Stimulated activated CD8-positive, alpha-beta memory T cell treated with anti-CD3 and anti-CD28 coated beads, Interleukin-12 subunit alpha, Interleukin-12 subunit beta, amount 100 ng/mL, for 24 hours (primary cell): ENCODE results near the gene PGAP2.
"Not testable (repeated sequence)": the region's sequence is repeated elsewhere in the genome, so short reads cannot be mapped to it uniquely, and the experiment has no call there.

Source experiments
- DNase-seq: peaks from one replicate; pipeline ENCODE4 v3.0.0-alpha.2; 2020; ENCODE audit errors: extremely low read depth

The PGAP2 gene

DNA sequence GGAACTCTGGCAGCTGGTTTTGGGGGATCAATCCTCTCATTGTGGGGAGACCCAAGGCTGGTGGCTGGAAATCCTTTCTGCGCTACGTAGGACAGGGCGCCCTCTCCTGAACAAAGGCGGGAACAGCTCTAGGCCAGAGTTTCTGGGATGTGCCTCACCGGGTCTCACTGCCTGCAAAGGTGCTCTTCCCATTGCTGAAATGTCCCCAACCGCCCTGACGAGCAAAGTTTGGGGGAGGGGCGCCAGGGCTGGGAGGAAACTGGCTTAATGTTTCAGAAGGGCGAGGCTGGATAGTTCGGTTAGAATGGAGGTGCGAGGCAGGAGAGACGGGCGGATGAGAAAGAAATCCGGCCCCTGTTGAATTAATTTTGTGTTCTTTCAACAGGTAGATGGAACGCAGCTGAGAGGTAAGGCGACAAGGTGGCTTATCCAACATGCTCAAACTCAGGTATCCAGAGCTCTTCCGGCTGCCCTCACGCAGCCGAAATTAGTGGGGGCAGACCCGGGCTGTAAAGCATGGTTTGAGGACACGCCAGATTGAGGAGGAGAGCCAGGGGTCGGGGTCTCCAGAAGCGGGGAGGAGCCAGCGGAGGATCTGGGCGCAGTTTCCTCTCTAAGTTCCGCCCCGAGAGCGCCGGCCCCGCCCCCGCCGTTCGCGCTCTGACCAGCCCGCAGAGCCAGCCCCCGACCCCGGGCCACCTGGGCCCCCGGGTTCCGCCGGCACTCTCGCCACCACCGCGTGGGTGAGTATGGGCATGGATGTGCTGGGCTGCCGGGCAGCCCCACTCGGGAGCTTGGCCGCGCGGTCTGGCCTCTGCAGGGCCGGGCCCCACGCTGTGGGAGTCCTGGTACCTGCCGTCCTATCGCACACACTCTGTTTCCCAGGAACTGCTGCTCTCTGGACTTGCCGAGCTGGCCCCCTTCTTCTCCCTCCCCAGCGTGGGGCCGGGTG, at the start of gene PGAP2:
TSS of gene PGAP2 (plus strand) at position 652 of the 952 bp plus-strand sequence. CDS start 2,700 bp downstream, outside the sequence.
- peak; percentile 21 for DNase-seq

DNA sequence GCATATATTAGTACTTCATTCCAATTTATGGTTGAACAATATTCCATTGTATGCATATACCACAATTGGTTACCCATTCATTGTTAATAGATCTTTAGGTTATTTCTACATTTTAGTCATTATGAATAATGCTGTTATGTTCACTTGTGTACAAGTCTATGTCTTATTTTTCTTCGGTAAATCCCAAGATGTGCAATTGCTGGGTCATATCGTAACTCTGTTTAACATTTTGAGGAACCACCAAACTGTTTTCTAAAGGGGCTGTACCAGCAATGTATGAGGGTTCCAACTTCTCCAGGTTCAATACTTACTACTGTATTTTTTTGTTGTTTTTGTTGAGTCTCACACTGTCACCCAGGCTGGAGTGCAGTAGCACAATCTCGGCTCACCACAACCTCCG, 44.1 kb upstream of the PGAP2 start:
- DNase-seq = no peak

DNA sequence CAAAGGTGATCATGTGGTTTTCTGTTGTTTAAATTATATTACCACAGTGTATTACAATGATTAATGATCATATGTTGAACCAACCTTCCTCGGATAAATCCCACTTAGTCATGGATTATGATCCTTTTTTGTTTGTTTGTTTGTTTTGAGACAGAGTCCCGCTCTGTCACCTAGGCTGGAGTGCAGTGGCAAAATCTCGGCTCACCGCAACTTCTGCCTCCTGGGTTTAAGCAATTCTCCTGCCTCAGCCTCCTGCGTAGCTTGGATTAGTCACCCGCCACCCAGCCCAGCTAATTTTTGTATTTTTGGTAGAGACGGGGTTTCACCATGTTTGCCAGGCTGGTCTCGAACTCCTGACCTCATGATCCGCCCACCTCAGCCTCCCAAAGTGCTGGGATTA, 41.5 kb upstream of the PGAP2 start:
- not testable (repeated sequence) for DNase-seq

DNA sequence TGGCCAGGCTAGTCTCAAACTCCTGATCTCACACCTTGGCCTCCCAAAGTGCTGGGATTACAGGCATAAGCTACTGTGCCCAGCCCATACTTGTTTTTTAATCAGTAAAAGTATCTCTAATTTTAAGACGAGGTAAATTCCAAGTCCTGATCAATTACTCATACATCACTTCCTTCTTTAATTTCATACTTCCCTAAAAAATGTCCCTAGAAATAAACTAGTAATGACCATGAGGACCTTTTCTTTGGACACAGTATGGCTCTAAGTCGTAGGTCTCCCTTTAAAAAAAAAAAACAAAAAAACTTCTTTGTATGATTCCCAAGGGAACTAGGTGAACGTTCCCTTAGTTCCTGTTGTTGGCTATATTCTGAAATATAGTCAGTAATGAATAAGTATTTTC, 40.8 kb upstream of the PGAP2 start:
- no peak for DNase-seq

DNA sequence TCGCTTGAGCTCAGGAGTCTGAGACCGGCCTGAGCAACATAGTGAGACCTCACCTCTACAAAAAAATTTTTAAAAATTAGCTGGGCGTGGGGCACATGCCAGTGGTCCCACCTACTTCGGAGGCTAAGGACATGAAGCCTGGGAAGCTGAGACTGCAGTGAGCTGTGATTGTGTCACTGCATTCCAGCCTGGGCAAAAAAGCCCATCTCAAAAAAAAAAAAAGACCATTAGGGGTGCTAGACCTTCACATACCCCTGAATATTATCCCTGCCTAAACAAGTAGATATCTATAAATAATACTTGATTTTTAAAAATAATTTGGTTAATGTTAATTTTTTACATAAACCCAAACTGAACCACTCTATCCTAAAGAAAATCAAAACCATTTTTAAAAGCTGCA, 35.2 kb upstream of the PGAP2 start:
- no peak for DNase-seq

DNA sequence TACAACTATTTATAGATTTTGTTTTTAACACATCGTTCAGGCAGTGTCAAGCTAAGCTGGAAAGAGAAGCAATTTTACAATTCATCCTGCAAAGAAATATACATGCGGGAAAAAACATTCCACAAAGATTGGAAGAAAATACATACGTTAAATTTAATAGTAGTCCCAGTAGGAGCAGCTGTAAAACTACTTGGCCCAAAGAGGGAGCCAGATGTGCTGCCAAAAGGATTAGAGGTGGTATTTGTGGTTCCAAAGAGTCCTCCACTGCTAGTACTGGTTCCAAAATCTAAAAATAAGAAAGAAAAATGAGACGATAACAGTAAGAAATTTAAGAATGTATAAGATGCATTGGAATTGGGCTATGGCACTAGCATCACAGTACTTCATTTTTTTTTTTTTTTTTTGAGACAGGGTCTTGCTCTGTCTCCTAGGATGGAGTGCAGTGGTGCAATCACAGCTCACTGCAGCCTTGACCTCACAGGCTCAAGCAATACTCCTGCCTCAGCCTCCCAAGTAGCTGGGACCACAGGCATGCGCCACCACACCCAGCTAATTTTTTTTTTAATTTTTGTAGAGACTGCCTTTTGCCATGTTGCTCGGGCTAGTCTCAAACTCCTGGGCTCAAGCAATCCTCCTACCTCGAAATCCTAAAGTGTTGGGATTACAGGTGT, 32.5 kb upstream of the PGAP2 start:
- no peak for DNase-seq

DNA sequence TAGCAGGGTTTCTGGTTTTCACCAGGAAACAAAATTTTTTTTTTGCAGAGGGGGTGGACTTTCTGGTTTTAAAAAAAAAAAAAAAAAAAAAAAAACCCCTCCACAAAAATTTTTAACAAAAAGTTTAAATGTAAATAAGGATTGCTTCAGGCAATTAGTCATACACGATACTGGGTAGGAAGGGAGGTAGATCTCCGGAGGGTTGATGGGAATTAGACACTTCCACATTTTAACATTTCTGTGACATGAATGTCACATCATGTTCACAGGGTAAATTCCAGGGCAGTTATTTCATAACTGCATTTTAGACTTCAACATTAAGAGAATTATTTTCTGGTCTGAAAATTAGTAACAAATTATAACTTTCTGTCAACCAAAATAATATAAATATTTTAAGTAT, 26.9 kb upstream of the PGAP2 start:
- no peak for DNase-seq

DNA sequence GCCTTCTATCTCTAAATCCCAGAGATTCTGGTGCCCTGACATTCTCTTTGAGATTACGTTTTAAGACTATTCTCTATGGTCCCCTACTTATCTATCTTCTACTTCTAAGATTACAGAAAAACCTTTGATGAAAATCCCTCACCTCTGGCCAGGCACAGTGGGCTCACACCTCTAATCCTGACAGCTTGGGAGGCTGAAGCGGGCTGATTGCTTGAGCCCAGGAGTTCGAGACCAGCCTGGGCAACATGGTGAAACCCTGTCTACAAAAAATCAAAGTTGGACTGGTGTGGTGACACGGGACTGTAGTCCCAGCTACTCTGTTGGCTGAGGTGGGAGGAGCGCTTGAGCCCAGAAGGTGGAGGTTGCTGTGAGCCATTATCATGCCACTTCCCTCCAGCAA, 25.4 kb upstream of the PGAP2 start:
- no peak for DNase-seq

DNA sequence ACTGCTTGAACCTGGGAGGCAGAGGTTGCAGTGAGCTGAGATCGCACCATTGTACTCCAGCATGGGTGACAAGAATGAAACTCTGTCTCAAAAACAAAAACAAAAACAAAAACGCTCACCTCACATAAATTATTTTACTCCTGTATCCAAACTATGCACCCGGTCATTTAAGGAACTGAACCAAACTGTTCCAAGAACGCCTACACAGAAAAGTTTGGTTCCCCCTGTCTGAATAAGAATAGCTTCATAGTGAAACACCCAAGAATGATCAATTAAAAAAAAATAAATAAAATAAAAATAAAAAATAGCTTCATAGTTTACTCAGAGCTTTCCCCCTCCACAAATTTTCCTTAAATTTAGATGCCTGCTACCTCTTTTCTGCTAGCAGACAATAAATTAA, 24.7 kb upstream of the PGAP2 start:
- no peak for DNase-seq

DNA sequence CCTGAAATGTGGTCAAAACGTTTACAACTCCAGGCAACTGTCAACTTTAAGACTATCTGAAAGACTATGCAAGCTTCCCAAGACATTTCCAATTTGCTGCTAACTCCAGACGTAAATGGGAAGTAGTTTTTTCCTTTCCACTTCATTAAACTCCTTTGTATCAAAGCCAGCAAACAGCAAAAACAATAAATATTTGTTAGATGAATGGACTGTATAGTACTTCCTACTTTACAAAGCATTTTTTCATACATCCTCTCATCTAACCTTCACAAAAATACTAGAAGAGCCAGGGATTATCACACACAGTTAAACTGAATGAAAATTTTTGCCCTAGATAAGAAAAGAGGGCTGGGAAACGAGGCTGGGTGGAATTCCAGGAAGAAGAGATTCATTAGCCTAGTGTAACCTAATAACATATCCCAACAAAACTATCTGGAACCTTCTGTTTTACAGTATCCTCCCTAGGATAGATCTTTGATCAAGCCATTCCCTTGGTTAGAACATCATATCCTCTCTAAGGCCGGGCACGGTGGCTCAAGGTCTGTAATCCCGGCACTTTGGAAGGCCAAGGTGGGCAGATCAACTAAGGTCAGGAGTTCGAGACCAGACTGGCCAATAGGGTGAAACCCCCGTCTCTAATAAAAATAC, 21.5 kb upstream of the PGAP2 start:
- DNase-seq = no peak

DNA sequence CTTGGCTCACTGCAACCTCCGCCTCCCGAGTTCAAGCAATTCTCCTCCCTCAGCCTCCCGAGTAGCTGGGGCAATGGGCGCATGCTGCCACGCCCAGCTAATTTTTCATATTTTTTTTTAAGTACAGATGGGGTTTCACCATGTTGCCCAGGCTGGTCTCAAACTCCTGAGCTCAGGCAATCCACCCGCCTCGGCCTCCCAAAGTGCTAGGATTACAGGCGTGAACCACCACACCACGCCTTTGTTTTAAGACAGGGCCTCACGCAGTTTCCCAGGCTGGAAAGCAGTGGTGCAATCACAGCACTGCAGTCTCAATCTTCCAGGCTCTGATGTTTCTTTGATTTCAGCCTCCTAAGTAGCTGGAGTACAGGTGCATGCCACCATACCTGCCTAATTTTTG, 14.0 kb upstream of the PGAP2 start:
- DNase-seq = not testable (repeated sequence)

DNA sequence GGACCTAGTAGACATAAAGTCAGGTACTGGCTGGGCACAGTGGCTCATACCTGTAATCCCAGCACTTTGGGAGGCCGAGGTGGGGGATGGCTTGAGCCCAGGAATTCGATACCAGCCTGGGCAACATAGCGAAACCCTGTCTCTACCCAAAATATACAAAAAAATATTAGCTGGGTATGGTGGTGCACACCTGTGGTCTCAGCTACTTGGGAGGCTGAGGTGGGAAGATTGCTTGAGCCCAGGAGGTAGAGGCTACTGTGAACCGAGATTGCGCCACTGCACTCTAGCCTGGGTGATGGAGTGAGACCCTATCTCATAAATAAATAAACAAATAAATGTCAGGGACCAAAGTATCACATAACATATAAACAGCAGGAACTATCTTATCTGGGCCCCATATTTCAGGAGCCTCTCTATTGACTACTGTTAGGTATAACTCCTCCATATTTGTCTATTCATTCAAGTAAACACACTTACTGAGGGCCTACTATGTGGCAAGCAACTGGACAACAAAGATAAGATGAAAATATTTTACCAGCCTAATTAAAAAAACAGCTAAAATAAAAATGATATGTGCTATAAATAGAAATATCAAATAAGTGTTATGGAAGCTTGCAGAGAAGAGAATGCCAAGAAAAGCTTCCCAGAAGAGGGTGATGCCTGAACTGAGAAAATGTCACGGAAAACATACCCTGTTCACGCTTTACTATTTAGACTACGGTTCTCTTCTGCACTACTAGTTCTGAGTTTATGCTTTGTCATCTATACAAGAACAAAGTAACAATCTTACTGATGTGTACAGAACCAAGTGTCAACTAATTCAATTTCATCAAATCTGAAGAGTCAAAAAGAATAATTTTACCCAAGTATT, 13.0 kb upstream of the PGAP2 start:
- no peak for DNase-seq

DNA sequence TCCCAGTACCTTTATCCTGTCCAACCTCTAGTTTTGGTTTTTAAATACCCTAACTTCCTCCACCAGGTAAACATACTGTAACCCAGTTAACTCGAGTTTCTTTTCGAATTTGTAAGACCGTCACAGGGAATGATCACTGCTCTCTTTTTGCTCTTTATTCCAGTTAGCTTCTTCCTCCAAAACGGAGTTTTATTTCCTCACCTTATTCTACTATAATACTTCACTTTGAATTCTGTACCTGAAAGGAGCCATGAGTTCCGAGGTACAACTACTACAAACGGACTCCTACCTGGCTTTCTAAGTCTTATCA, 12.4 kb upstream of the PGAP2 start:
- no peak for DNase-seq

DNA sequence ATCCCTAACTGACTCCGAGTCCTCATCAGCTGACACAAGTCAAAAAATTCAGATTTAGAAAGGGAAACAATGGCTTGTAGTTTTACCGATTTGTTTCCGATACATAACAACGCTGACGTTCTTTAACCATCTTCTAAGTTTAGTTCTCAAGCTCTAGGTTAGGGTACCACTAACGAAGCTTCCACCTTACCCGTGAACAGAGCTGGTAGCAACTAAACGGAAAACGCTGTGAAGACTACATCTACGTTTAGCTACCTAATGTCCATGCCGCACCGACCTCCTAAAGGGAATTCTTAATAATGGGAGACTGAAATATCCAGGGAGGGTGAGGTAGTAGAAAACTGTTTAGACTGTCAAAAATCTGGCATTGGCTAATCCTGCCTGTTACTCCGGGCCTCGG, 12.0 kb upstream of the PGAP2 start:
- no peak for DNase-seq

DNA sequence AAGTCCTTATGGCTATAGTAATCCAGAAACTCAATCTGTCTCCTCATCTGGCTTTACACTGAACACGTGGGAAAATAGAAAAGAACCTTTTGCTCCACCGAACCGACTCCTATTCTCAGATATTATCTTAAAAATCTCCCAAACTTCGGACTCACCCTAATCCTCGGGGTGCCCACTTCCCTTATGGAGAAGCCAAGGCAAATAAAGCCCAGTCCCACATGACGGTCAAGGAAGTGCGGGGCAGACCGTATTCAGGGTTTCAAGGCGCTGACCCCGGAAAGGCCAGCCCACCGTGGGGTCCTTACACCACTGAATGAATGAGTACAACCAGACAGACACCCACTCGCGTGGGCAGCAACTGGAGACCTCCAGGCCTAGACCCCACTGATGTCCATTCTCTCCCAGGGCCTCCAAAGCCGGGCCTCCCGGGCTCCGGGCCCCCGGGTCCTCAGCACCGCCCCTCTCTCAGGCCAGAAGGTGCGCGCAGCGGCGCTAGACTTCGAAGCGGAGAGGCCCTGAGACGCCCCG, 11.5 kb upstream of the PGAP2 start:
- no peak for DNase-seq

DNA sequence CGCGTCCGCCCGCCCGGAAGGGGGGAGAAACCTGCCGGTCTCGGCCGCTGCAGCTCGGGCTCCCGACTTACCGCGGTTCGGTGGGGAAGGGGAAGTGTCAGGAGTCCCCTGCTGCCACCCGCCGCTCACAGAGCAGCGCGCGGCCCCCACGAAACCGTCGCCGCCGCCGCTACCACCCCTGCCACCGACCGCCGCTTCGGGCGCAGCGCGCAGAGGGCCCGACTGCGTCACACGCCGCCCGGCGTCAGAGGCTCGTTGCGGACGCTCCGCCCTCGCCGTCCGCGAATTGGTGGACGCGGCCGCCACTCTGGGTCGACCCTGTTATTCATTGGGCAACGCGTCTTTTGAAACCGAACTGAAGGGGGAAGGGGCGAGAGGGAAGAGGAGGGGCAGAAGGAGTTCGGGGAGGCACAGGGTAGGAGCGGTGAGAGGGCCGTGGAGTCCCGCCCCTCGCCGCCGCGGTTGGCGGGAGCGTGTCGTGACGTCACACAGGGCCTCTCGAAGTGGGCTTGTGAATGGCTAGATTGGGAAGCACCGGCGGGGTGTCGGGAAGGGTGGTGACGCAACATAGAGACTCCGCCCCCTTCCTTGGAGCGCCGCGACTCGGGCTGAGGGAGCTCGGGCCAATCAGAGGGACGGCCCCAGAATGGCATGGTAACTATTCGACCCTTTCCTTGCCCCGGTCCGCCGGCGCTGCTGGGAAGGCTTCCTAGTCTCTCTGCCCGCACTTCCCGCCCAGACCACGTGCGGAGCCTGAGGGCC, 10.8 kb upstream of the PGAP2 start, which contains the start of gene NUP98:
TSS of gene NUP98 (minus strand) at position 226 of the 762 bp plus-strand sequence. CDS start 15,437 bp downstream, outside the sequence.
- peak; percentile 99 for DNase-seq

DNA sequence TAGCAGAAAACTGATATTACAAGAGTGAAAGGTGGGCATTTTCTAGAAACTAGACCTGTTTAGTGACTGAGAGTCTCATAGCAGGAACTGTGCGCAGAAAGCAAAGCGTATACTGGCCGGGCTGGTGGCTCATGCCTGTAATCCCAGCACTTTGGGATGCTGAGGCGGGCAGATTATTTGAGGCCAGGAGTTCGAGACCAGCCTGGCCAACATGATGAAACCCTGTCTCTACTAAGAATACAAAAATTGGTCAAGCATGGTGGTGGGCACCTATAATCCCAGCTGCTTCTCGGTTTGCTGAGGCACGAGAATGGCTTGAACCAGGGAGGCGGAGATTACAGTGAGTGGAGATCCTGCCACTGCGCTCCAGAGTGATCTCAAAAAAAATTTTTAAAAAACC, 9.2 kb upstream of the PGAP2 start:
- DNase-seq = no peak

DNA sequence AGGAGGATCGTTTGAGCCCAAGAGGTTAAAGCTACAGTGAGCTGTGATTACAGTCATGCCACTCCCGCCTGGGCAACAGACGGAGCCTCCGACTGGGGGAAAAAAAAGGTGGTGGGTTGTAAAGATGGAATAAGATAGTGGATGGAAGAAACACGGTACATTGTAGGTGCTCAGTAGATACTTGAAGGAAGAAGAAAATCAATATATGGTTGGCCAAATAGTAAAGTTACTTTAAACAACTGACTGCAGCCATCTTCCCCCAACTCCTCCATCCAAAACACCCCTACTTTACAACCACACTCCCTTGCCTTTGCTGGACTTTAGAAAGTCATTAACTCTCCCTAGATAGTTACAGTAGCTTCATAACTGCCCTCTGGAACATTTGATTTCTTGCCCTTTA, 8.5 kb upstream of the PGAP2 start:
- DNase-seq = no peak

DNA sequence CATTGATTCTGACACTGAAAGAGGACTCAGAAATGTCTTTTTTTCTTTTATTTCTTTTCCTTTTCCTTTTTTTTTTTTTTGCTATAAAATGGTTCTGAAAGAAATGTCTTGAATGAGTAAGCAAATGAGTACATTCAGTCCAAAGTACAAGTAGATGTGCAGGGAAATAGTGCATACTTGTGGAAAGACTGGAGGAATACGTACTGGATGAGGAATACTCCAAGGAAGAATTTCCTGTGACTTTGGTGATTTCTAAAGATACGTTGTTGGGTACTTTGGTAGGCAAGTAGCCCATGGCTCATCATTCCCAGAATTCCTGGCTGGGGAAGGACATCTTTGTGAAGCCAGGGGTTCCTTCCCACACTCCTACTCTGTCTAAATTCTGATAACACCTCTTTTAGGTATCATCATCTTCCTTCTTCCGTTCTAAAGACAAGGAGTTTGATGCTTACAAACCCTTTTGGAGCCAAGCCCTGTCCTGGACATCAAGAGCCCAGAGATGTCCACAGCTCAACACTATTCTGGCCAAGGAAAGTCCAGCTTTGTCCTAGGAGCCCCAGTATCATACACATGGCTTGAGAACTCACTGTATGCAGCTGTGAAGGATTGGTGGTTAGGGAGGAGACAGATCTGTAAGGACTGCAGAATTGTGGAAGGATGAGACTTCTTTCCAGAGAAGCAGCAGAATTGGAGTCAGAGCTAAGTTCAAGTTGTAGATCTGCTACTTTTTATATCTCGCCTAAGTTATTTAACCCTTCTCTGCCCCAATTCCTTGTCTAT, 6.2 kb upstream of the PGAP2 start:
- DNase-seq = no peak
